Measurements from ENCODE around the gene UBL3. TPM values are rescaled to one million over a fixed set of nuclear protein-coding genes. Genes with fewer than 3 reads are reported as not detected.

The UBL3 gene
- total and polyA plus RNA-seq, 3 donors from 2014 or later, result 35.0 to 42.4 (median 41.6) TPM

- no peak for TF ChIP-seq CTCF (IDR thresholded peaks at IDR 0.05)
- TF ChIP-seq POLR2A (IDR thresholded peaks at IDR 0.05), result no peak
- no peaks in the 10 kb centered on the region for H3K9me3 ChIP-seq
- intact Hi-C loops (cut with DNase I; ENCODE audit: low total_unique reads), result no loop called here
- WGBS, 2 donors, result 46 to 52% methylated on average over 6 of the region's 6 CpGs
- H3K27ac ChIP-seq, result no peak overlapping the region
- H3K4me1 ChIP-seq, result peaks cover 7% of the 10 kb centered on the region
- no peak for DNase-seq
- no peaks in the 10 kb centered on the region for H3K27me3 ChIP-seq
- no peaks in the 10 kb centered on the region for H3K36me3 ChIP-seq (ENCODE audit: low read depth, missing control alignments)
- H3K4me3 ChIP-seq, result no peak overlapping the region
Measured at GRCh38 chr13:29877456-29878078, 27.1 kb upstream of the UBL3 start.

GRCh38 chr13:29875646-29876045 lies 25.2 kb upstream of the UBL3 start:
- Histone ChIP-seq H3K27ac (no peak overlapping the region), H3K9me3 (no peaks in the 10 kb centered on the region), H3K4me3 (no peak overlapping the region), H3K27me3 (no peaks in the 10 kb centered on the region), H3K4me1 (peaks cover 7% of the 10 kb centered on the region), H3K36me3 (ENCODE audit: low read depth, missing control alignments) (no peaks in the 10 kb centered on the region)
- no peak for TF ChIP-seq CTCF (IDR thresholded peaks at IDR 0.05)
- no peak for TF ChIP-seq POLR2A (IDR thresholded peaks at IDR 0.05)
- WGBS, 2 donors, result 54 to 62% methylated on average over 3 of the region's 3 CpGs
- DNase-seq, result no peak
- intact Hi-C loops (cut with DNase I; ENCODE audit: low total_unique reads), result no loop called here

GRCh38 chr13:29868581-29868980 lies 18.2 kb upstream of the UBL3 start:
- H3K9me3 ChIP-seq, result no peaks in the 10 kb centered on the region
- H3K27ac ChIP-seq, result no peak overlapping the region
- no peaks in the 10 kb centered on the region for H3K36me3 ChIP-seq (ENCODE audit: low read depth, missing control alignments)
- H3K4me1 ChIP-seq, result no peaks in the 10 kb centered on the region
- no peak overlapping the region for H3K4me3 ChIP-seq
- TF ChIP-seq POLR2A (IDR thresholded peaks at IDR 0.05), result no peak
- no peak for TF ChIP-seq CTCF (IDR thresholded peaks at IDR 0.05)
- DNase-seq, result no peak
- H3K27me3 ChIP-seq, result no peaks in the 10 kb centered on the region
- intact Hi-C loops (cut with DNase I; ENCODE audit: low total_unique reads), result no loop called here
- WGBS, 2 donors, result 80 to 86% methylated on average over 7 of the region's 7 CpGs

GRCh38 chr13:29865934-29866333 lies 15.5 kb upstream of the UBL3 start:
- no peak overlapping the region for H3K27ac ChIP-seq

More at GRCh38 chr13:29865934-29866333, 15.5 kb upstream of the UBL3 start:
- H3K36me3 ChIP-seq (ENCODE audit: low read depth, missing control alignments), result no peaks in the 10 kb centered on the region
- intact Hi-C loops (cut with DNase I; ENCODE audit: low total_unique reads), result no loop called here
- DNase-seq, result no peak
- no peaks in the 10 kb centered on the region for H3K9me3 ChIP-seq
- no peak overlapping the region for H3K4me3 ChIP-seq
- H3K4me1 ChIP-seq, result no peaks in the 10 kb centered on the region
- 68 to 76% methylated on average over 6 of the region's 6 CpGs for WGBS, 2 donors
- H3K27me3 ChIP-seq, result no peaks in the 10 kb centered on the region
- no peak for TF ChIP-seq POLR2A (IDR thresholded peaks at IDR 0.05)
- TF ChIP-seq CTCF (IDR thresholded peaks at IDR 0.05), result no peak
